Inflammatory macrophage treated with lipopolysaccharide for 1 hour (primary cell): ENCODE data around the gene ABCB1.

Experiments used
- DNase-seq, 2 donors: peaks; one replicate each; pipeline ENCODE4 v3.0.0-alpha.2; 2020 to 2022

ABCB1 gene

DNA sequence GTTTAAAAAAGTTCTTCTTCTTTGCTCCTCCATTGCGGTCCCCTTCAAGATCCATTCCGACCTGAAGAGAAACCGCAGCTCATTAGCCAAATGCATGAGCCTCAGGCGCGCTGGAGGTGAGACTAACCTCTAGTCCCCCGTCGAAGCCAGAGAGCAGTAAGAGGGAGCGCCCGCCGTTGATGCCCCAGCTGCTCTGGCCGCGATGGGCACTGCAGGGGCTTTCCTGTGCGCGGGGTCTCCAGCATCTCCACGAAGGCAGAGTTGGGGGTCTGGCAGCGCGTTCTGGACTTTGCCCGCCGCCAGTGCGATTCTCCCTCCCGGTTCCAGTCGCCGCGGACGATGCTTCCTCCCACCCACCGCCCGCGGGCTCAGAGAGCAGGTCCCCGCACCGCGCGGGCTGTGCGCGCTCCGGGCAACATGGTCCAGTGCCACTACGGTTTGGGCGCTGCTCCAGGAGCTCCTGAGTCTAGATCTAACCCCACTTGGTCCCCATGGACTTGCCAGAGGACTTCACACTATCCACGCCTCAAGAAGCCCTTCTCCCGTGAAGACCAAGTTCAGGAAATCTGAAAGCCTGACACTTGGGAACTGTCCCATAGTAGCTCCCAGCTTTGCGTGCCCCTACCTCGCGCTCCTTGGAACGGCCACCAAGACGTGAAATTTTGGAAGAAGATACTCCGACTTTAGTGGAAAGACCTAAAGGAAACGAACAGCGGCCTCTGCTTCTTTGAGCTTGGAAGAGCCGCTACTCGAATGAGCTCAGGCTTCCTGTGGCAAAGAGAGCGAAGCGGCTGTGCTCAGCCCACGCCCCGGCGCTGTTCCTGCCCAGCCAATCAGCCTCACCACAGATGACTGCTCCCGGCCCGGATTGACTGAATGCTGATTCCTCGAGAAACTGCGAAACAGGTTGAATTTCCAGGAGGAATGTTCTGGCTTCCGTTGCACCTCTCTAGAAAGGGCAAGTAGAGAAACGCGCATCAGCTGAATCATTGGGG is at the start of gene ABCB1:
TSS of gene ABCB1 (minus strand) at position 755 of the 995 bp plus-strand sequence. CDS start at position 55, 700 bp downstream.
- peak; percentile 40 to 47 for DNase-seq

DNA sequence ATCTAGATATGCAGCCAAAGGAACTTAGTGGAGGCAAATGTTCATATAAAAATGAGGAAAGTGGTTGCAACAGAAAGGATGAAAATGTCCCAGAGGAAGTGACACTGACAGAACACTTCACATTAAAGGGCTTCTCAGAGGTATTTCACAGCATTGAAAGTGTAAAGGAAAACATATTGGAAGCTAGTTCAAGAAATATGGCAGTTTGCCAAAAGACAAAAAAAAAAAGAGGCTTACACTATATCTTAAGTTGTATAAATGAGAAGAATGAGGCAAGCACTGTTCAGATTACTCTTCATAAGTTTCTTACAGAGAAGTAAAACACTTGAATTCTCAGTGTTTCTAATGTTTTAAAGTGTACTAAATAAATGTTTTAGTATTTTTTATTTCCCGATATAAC is 47.6 kb upstream of the ABCB1 start:
- DNase-seq: no peak

DNA sequence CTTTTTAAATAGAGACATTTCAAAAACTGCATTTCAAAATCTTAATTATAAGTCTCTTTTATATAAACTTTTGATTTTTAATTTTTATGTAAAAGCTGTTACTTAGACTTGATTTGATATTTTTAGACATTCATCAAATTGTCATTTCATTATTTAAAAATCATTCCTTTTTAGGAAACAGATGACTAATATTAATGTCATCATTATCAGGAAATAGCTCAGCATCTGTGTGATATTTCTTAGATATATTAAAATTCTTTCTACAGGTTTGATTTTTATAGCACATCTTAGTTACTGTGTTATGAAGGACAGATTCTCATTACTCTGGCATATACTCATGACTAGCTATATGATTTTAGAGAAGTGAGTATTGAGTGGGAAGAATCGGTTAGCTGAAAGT is 44.8 kb upstream of the ABCB1 start:
- no peak for DNase-seq

DNA sequence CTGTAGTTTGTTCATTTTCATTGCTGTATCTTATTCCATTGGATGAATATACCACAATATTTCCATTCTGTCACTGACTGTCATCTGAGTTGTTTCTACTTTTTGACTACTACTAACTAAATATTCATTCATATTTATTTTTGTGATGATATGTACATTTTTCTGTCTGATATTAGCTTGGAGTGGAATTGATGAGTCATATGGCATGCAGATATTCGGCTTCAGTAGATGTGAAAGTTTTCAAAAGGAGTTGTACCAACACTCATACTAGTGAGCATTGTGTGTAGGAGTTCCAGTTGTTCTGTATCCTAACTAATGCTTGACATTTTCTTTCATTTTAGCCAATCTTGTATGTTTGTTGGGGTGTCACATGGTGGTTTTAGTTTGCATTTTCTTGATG is 35.2 kb upstream of the ABCB1 start:
- DNase-seq: no peak

DNA sequence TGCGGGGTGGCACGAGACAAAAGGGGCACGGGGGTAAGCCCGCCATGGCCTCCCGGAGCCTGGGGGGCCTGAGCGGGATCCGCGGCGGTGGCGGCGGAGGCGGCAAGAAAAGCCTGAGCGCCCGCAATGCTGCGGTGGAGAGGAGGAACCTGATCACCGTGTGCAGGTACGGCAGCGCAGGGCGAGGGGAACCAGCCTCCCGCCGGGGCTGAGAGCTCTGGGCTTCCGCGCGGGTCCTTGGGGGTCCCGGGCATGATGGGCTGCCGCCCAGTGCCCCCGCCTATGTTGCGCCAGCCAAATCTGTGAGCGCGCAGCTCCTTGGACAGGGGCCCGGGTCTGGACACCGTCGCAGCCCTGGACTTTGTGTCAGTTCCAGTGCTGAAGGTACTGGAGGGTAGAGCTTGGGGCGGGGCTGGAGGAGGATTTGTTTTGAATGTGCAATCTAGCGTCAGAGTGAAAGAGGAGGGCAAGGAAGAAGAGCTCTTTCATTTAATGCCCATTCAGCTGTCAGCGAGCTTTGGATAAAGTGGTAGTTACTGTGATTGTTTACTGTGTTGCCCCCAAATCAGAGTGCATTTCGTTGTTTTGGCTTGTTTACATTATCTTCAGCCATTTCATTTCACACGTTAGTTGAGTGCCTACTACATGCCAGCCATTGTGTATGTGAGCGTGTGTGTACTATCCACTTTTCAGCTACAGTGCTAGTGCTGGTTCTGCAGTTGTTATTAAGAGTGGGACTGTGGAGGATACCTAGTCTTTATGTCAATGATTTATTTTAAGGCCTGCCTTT is 28.3 kb upstream of the ABCB1 start:
- no peak for DNase-seq

DNA sequence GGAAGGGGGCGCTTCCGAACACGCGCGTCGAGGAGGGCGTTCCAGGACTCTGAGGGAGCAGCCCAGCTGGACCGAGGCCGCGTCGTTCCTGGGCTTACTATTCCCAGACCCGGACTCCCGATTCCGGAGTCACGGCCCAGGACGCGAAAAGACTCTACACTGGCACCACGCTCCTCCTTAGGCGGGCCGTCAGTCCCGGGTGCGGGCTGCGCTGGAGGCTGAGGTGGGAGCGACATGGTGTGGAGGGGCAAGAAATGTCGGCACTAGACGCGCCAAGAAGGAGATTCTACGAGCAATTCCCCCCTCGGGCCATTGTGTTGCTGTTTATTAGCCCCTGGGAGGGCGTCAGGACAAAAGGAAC is 26.9 kb upstream of the ABCB1 start:
- DNase-seq: no peak

DNA sequence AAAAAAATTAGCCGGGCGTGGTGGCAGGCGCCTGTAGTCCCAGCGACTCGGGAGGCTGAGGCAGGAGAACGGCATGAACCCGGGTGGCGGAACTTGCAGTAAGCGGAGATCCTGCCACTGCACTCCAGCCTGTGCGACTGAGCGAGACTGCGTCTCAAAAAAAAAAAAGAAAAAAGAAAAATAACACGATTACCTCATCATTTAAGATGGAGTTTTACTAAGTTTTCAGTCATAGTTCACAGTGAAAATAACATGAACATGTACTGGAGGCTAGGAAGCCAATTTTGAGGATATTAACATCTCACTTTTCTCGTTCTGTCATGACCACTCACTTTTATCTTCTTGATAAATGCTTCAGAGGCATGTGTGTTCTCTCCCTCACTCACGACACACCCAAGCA is 24.4 kb upstream of the ABCB1 start:
- DNase-seq: no peak

DNA sequence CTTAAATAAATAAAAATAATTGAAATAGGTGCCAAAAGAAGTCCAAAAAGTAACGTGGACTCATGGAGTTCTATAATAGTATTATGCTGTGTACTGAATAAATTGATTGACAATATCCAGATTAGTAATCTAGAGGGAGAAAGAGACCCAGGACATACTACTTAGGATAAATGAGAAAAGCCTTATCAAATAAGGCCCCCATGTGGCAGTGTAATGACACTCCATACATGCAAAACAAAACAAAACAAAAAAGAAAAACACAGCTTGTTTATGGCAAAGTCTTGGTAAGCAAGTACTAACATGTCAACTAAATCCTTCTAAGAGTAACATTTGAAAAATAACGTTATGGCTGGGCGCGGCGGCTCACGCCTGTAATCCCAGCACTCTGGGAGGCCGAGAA is 23.9 kb upstream of the ABCB1 start:
- DNase-seq: no peak

DNA sequence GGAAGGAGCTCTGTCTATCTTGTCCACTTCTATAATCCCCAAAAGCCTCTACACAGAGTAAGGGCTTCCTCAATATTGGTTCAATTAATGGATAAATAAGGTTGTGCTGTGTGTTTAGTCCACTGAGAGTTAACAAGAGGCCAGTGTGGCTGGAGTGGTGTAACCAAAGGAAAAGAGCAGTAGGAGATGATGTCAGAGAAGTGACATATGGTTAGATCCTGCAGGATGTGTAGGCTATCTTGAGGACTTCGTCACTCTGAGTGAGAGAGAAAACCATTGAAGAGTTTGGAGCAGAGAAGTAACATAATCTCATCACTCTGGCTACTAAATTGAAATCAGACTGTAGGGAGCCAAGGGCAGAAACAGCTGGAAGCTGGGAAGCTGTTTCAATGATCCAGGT is 14.5 kb upstream of the ABCB1 start:
- no peak for DNase-seq

DNA sequence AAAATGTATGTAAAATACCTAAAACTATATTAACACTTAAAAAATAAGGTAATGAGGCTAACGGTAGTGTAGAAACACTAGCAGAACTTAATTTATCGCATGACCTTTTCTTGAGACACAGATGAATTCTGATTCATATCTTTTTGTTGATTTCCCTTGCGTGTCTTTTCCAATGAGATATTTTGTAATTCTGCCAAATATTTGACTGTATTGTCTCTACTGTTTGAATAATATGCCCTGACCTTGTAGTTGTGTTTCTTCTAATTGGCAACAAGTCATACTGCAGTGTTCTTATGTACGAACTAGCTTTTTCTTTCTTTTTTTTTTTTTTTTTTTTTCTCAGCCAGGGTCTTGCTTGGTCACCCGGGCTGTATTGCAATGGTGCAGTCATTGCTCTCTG is 9.2 kb upstream of the ABCB1 start:
- no peak for DNase-seq

DNA sequence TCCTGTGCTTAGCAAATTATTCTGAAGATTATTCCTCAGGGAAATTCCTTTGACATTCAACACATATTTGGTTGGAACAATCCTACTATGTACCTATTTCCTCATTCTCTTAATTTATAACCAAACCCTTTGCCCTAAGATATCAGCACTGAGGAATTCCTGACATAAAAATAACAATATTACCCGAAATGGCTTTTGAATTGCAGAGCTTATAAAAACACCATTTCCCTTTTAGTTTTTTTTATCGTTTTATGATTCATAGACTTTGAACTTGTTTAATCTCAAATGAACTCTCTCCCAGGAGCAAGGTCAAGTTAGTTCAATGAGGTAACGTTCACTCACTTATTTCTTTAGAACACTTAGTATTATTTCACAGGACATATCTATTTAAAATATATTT is 7.7 kb upstream of the ABCB1 start:
- no peak for DNase-seq

DNA sequence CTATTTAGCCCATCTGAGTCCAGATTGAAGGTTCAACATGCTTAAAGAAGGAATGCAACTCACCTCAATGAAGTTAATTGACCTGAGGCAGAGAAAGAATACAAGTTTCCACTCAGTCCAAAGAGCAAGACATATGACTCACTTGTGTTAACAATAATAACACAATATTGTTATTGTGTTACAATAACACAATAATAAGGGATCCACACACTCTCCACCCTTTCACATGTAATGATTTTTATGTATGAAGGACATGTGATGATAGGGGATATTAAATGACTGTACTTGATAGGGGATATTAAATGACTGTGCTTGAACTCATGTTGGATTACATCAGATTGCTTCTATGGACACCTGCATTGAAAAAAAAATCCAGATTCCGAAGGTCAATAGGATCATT is 3.6 kb upstream of the ABCB1 start:
- DNase-seq: no peak

DNA sequence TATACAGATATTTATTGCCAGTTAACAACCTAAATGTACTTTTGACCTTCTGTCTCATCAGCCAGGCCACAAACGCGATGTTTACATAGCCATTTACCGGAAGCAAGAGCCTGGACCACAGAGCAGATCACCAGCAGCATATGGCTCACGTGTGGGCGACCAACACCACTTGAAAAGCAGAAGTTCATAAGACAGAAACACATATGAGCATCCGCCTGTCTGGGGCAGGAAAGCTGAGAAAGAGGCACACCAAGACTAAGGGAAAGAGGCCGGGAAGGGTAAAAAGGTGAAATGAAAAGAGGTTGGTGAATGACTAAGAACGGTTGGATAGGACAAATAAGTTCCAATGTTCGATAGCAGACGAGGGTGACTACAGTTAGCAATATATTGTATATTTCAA is 1.3 kb downstream of the ABCB1 start:
- DNase-seq: peak; percentile 51 to 66

DNA sequence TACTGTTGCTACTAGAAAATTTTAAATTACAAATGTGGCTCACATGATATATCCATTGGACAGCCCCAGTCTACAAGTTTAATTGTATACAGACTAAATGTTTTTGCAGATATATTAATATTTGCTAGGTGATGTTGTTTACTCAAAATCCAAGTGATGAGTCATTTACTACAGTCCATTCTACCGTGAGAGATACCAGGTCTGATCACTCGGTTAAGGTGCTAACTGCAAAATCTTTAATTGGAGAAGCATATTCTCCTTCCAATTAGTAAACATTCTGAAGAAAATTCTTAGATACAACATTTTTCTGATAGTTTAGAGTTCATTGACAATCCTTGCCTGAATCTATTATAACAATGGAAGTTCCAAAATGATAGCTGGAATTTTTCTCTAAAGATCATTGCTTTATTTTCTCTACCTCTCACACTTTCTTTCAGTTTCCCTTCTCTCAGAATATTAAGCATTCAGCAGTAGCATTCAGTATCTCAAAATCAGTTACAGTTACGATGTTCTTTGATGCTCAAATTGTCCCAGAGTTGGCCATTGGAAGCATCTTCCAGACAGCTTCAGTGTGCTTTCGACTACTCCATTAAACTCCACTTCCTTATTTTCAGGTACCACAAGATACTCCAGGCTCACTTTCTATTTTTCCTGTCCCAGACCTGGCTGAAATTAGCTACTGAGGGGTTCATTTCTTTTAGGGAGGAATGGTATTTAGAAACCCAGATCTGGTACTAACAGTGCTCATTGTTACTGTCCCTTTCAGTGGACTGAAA is 2.3 kb downstream of the ABCB1 start:
- DNase-seq: no peak

DNA sequence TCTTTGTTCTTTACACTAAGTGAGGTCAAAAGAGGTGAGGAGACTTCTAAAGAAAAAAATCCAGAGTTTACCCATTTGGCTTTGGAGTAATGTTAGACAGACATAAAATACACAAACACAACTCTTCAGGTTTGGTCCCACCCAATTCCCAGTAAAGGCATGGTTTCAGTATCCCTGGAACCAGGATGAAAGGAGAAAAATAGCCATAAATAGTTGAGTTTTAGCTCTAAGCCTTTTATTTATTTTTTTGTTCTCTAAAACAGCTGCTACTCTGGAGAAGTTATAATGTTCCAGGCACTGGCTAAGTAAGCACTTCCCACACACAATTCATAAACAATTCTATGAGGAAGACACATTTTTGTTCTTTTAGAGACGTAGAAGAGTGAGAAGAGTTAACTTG is 4.0 kb downstream of the ABCB1 start:
- no peak for DNase-seq

DNA sequence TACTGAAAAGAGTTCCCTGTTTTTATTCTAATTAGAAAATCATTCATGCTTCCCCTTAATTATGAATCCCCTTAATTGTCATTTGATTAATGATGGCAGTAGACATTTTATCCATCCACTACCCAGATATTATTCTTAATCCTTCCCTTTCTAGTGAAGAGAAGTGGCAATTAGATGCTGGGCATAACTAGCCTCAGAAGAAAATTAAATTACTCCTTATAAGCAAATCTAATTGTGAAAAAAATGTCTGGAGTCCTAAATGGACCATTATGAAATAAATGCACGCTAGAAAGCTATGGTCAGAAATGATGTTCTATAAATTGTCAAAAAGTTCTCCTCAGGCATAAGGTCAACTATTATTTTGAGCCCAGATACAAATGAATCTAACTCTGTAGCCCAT is 4.5 kb downstream of the ABCB1 start:
- no peak for DNase-seq

DNA sequence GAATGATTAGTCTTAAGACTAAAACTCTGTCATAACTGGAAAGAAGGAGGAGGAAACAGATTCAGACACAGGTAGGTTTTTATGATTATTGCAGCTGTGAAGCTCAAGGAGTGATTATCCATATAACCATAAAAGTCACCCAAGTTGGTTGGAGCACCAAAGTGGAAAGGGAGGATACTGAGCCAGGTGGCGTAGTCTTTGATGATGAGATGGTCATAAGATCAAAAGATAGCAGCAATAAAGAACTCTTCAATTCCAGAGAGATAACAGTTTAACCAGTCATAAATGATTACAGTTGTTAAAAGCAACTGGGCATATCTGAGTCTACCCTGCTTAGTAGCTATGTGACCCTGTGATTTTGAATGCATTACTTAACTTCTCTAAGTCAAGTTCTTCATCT is 8.4 kb downstream of the ABCB1 start:
- DNase-seq: no peak

DNA sequence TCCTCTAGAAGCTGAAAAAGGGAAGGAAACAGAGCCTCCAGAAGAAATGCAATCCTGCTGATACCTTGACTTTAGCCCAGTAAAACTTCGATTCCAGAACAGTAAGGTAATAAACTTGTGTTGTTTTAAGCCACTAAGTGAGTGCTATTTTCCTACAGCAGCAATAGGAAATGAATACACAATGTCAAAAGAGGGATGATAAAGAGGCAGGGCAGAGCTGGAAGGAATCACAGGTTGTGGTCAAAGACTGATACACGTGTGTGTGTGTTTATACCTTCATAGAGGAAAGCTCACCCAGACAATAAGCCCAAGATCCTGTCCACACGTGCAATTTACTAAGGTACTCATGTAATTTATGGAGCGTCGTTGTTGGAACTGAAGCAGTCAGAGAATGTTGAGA is 9.5 kb downstream of the ABCB1 start:
- DNase-seq: no peak

DNA sequence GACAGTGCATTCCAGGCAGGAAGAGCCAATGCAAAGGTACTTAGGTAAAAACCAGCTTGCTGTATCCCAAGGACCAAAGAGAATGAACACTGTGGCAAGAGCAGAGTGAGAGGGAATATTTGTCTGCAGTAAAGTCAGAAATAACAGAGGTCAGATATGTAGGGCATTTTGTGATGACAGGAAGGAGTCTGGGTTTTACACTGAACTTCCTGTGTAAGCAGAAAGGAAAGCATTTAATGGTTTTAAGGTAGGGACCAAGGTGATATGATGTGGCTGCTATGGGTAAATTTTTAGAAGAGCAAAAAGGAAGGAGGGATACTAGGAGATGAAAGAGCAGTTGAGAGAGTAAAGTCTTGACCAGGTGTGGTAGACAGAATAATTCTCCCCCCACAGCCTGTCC is 10.1 kb downstream of the ABCB1 start:
- DNase-seq: no peak

DNA sequence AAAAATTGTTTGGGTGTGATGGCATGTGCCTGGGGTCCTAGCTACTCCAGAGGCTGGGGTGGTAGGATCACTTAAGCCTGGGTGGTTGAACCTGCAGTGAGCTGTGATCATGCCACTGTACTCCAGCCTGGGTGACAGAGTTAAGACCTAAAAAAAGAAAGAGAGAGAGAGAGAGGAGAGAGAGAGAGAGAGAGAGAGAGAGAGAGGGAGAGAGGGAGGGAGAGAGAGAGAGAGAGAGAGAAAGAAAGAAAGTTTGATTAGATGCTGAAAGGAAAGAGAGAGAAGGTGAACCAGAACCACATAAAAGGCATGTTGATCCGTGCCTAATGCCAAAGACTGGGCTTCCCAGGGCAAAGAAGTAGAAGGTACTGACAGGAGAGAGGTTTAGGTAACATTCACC is 11.1 kb downstream of the ABCB1 start:
- no peak for DNase-seq

DNA sequence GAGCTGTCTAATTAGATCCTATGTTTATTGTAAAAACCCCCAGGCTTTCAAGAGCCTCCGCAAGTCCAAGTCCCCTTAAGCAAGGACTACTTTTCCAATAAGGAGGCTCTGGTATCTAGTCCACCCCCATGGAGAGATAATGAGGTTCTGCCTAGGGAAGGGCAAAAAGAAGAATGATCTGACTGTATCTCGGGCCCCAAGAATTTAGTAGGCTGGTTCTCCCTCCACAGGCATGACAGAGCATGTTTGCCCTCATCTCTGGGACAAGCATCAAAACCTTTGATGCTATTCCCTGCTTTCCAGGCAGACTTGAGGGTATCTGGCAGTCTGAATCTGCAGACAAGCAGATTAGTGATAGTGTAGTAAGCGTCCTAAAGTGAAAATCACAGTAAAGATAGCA is 19.0 kb downstream of the ABCB1 start:
- no peak for DNase-seq

DNA sequence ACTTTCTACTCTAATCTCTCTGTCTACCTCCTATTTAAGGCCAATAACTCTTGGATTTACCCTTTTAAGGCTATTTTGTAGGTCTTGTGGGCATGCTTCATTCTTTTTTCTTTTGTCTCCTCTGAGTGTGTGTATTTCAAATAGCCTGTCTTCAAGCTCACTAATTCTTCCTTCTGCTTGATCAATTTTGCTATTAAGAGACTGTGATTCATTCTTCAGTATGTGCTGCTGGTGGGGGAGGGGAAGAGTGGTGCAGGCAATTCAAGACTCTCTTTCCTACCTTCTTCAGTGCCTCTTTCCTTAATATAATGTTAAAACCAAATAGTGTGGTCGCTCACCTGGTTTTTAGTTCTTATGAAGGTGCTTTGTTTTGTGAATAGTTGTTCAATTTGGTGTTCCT is 20.0 kb downstream of the ABCB1 start:
- DNase-seq: no peak

DNA sequence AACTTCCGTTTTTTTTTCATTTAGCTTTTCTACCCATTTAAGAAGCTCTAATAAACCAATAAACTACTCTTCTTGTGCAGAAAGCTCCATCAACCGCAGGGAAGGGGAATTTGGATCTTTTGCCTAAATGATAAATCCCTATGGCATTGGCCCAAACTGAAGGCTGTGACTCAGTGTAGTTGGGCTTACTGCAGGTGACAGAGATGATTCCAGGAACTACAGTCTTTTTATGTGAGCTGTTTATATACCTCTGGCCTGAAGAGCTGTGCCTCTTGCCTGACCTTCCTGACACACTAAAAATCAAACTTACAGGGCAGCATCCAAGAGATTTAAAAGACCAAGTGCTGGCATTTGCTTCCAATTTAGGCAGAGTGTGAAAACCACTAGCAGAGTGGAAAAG is 25.2 kb downstream of the ABCB1 start:
- DNase-seq: no peak
